Transverse colon (tissue), 4 donors: ENCODE measurements around the gene C2CD4C. TPM values are rescaled to one million over a fixed set of nuclear protein-coding genes. Genes with fewer than 3 reads are reported as not detected.

Experiments
- DNase-seq: peaks from one replicate; pipeline ENCODE4 v3.0.0-alpha.2; 2019
- H3K27ac ChIP-seq, 4 donors: fragments of 200-600 bp; sonication (generic); 2 replicates each; pipeline ENCODE4 v1.5.1; 2016 to 2018; ENCODE audit warnings: inconsistent platforms in 4 of 4
- H3K27me3 ChIP-seq: fragments of 200-600 bp; sonication (generic); 2 replicates; pipeline ENCODE4 v1.5.1; 2017; ENCODE audit warnings: inconsistent platforms
- H3K36me3 ChIP-seq, 4 donors: fragments of 200-600 bp; sonication (generic); 2 replicates each; pipeline ENCODE4 v1.5.1; 2017 to 2019; ENCODE audit warnings: inconsistent platforms in 4 of 4
- H3K4me1 ChIP-seq, 4 donors: fragments of 200-600 bp; sonication (generic); 2 replicates each; pipeline ENCODE4 v1.5.1; 2017 to 2020; ENCODE audit warnings: inconsistent platforms in 4 of 4
- H3K4me3 ChIP-seq, 4 donors: fragments of 200-600 bp; sonication (generic); 1 replicate in 1 of 4; 2 replicates in 3 of 4; pipeline versions ENCODE4 v1.5.1 to v1.6.1; 2017 to 2019; ENCODE audit warnings: inconsistent platforms in 4 of 4
- H3K9me3 ChIP-seq, 2 donors: fragments of 200-600 bp; sonication (generic); 2 replicates each; pipeline ENCODE4 v1.5.1; 2017 to 2019; ENCODE audit warnings: inconsistent platforms in 2 of 2
- CTCF ChIP-seq, 5 experiments: fragments of 200-600 bp in 3 of 5; fragments of 450-650 bp in 2 of 5; sonication (generic) in 3 of 5; IDR thresholded peaks; 1 replicate in 2 of 5; 2 replicates in 3 of 5; pipeline ENCODE4 v1.5.1; 2016 to 2017; ENCODE audit warnings: antibody characterized with exemption in 5 of 5, inconsistent platforms in 3 of 5, mild to moderate bottlenecking in 2 of 5, moderate library complexity in 1 of 5
- EP300 ChIP-seq: sonication (generic); formaldehyde crosslinking; IDR thresholded peaks from one replicate; pipeline ENCODE4 v1.6.1; 2017; ENCODE audit warnings: antibody characterized with exemption, low read depth
- POLR2A ChIP-seq: fragments of 450-650 bp; IDR thresholded peaks from one replicate; pipeline ENCODE4 v1.6.1; 2016; ENCODE audit warnings: antibody characterized with exemption, mild to moderate bottlenecking, moderate library complexity
- POLR2AphosphoS5 ChIP-seq, 3 donors: sonication (generic); formaldehyde crosslinking; IDR thresholded peaks; one replicate each; pipeline ENCODE4 v1.6.1; 2016; ENCODE audit warnings: antibody characterized with exemption in 3 of 3
- WGBS, 2 donors: methylation state at CpG; one replicate each; pipeline ENCODE4 v1.1.5; 2018; ENCODE audit warnings: low coverage in 1 of 2; 5-methylcytosine and 5-hydroxymethylcytosine counted together
- in situ Hi-C, 4 donors: fragments of 200-750 bp; cut with MboI; loops; one replicate each; pipeline versions ENCODE4 v1.15.0 to v1.15.1; 2017; ENCODE audit warnings: low sequenced_read_pairs in 3 of 4, low pct_ligation_motif_present in 1 of 4, low pct_unique_long_range_greater_than_20kb in 1 of 4
- intact Hi-C: fragments of 100-400 bp; cut with DNase I; formaldehyde crosslinking; loops from one replicate; pipeline ENCODE4 v1.15.1; 2023; ENCODE audit warnings: low total_unique reads
- total RNA-seq, 4 donors: library from RNA; depleted of rRNA; stranded (reverse); fragments of >200 nt; gene quantifications; one replicate each; pipeline ENCODE4 v1.1.0, GENCODE V29; 2016

C2CD4C gene
- total RNA-seq, 4 donors from 2014 or later: 0.55 to 0.79 TPM; not detected in 2

DNA sequence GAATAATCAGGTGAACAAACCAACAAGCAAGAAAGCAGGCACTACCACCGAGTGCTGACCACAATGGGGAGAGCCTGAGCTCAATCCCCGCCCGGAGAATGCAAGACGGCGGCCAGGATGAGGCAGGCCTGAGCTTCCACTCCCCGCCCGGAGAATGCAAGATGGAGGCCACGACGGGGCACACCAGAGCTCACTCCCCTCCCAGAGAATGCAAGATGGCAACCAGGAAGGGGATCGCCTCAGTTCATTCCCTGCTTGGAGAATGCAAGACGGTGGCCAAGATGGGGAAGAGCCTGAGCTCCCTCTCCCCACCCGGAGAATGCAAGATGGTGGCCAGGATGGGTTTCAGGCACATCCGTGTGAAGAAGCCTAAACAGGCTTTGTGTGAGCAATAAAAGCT, 39.7 kb downstream of the C2CD4C start:
- WGBS, 2 donors: 83% methylated on average over 10 of the region's 13 CpGs; no CpG with 5 or more reads in 1 of the 2 donors
- Histone ChIP-seq H3K4me3 (no peak overlapping the region), H3K36me3 (no peaks in the 10 kb centered on the region), H3K27me3 (peaks cover 21% of the 10 kb centered on the region), H3K4me1 (no peaks in the 10 kb centered on the region), H3K9me3 (no peaks in the 10 kb centered on the region), H3K27ac (no peak overlapping the region)
- no peak for TF ChIP-seq POLR2AphosphoS5 (IDR thresholded peaks at IDR 0.05)
- no peak for TF ChIP-seq POLR2A
- TF ChIP-seq EP300: no peak
- no peak for TF ChIP-seq CTCF (IDR thresholded peaks at IDR 0.05)
- intact Hi-C loops: no loop called here
- DNase-seq: no peak
- in situ Hi-C loops: no loop called here

GRCh38 chr19:368630-369024, 40.3 kb downstream of the C2CD4C start:
- no peak for TF ChIP-seq POLR2AphosphoS5 (IDR thresholded peaks at IDR 0.05)
- no peak for TF ChIP-seq EP300
- TF ChIP-seq CTCF (IDR thresholded peaks at IDR 0.05): no peak
- no peak for TF ChIP-seq POLR2A
- H3K27me3 ChIP-seq: peaks cover 14% of the 10 kb centered on the region
- H3K9me3 ChIP-seq: no peaks in the 10 kb centered on the region
- intact Hi-C loops (no loop called here), in situ Hi-C loops (no loop called here)
- WGBS, 2 donors: 69 to 100% methylated on average over 1 to 7 of the region's 7 CpGs
- DNase-seq: no peak
- no peaks in the 10 kb centered on the region for H3K36me3 ChIP-seq
- no peak overlapping the region for H3K4me3 ChIP-seq
- no peaks in the 10 kb centered on the region for H3K4me1 ChIP-seq
- H3K27ac ChIP-seq: no peak overlapping the region

DNA sequence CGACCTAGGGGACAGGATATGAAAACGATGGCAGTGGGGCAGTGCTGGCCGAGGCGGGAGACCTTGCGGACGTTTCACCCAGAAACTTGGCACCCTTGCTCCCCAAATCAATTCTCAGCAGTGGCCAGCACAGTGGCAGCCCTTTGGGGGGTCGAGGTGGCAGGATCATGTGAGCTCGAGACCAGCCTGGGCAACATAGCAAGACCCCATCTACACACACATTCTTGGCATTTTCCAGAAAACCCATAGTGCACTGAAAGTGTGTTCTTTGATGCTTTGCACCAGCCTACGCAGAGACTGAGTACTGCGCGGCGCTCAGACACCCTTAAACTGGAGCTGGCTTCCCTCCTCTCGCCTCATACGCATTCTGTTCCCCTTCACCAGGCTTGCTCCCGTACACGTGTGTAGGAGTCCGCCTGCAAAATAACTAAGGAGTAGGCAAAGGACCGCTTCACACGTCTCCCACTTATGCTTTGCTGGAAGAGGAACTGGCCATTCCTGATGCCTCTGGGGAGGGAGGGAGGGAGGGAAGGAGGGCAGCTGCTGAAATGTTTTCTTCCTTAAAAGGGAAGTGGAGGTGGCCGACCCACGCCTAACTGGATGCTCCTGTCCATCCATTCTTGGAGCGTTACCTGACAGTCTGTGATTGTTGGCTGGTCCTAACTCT, 40.9 kb downstream of the C2CD4C start:
- Histone ChIP-seq H3K4me1 (no peaks in the 10 kb centered on the region), H3K36me3 (no peaks in the 10 kb centered on the region), H3K9me3 (no peaks in the 10 kb centered on the region), H3K27ac (no peak overlapping the region), H3K4me3 (no peak overlapping the region), H3K27me3 (peaks cover 12% of the 10 kb centered on the region)
- DNase-seq: no peak
- WGBS, 2 donors: 40 to 77% methylated on average over 3 to 22 of the region's 22 CpGs
- in situ Hi-C loops: no loop called here
- no peak for TF ChIP-seq POLR2A
- TF ChIP-seq EP300: no peak
- TF ChIP-seq CTCF (IDR thresholded peaks at IDR 0.05): no peak
- no peak for TF ChIP-seq POLR2AphosphoS5 (IDR thresholded peaks at IDR 0.05)
- intact Hi-C loops: no loop called here

- Histone ChIP-seq H3K27me3 (peaks cover 9% of the 10 kb centered on the region), H3K4me3 (no peak overlapping the region), H3K9me3 (no peaks in the 10 kb centered on the region), H3K27ac (no peak overlapping the region), H3K4me1 (no peaks in the 10 kb centered on the region), H3K36me3 (no peaks in the 10 kb centered on the region)
- WGBS, 2 donors: 83 to 93% methylated on average over 1 to 14 of the region's 14 CpGs
- no peak for DNase-seq
- in situ Hi-C loops: no loop called here
- TF ChIP-seq CTCF (IDR thresholded peaks at IDR 0.05) (no peak), POLR2AphosphoS5 (IDR thresholded peaks at IDR 0.05) (no peak), EP300 (no peak), POLR2A (no peak)
- intact Hi-C loops: no loop called here
These were observed 41.4 kb downstream of the C2CD4C start for GRCh38 chr19:367561-367960.
